Measurements from ENCODE around the gene ALOX12B.

Gene ALOX12B

GRCh38 chr17:8105957-8106398, 18.5 kb upstream of the ALOX12B start:
- no peak overlapping the region for H3K27ac ChIP-seq

DNA sequence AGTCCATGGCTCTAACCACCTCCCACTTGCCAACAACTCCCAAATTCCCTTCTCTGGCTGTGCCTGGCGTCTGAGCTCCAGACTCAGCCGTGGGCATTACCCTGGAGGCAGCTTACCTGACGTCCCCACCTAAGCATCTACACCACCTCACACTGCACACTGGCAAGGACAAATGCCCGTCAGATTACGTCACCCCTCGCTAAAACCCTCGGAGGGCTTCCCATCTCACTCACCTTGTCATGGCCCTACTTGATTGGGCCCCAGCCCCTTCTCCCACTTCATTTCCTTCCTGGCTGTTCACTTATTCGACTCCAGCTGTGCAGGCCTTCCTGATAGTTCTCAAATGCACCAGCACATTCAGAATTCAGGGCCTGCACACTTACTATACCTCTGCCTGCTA, 17.4 kb upstream of the ALOX12B start:
- in situ Hi-C loops (cut with HindIII; ENCODE audit: low pct_ligation_motif_present, low sequenced_read_pairs), result no loop called here
- Histone ChIP-seq H3K36me3 (replicated peaks) (no peaks in the 10 kb centered on the region), H3K4me3 (ENCODE audit: low read depth, low read length) (no peak overlapping the region), H3K27me3 (replicated peaks) (no peaks in the 10 kb centered on the region), H3K27ac (no peak overlapping the region)
- TF ChIP-seq, protein P1, sequence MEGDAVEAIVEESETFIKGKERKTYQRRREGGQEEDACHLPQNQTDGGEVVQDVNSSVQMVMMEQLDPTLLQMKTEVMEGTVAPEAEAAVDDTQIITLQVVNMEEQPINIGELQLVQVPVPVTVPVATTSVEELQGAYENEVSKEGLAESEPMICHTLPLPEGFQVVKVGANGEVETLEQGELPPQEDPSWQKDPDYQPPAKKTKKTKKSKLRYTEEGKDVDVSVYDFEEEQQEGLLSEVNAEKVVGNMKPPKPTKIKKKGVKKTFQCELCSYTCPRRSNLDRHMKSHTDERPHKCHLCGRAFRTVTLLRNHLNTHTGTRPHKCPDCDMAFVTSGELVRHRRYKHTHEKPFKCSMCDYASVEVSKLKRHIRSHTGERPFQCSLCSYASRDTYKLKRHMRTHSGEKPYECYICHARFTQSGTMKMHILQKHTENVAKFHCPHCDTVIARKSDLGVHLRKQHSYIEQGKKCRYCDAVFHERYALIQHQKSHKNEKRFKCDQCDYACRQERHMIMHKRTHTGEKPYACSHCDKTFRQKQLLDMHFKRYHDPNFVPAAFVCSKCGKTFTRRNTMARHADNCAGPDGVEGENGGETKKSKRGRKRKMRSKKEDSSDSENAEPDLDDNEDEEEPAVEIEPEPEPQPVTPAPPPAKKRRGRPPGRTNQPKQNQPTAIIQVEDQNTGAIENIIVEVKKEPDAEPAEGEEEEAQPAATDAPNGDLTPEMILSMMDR (IDR thresholded peaks at IDR 0.05; ENCODE audit: low read depth, low read length, missing control alignments), result no peak
- DNase-seq, result no peak

More at GRCh38 chr17:8105957-8106398, 18.5 kb upstream of the ALOX12B start:
- TF ChIP-seq, protein P1 (IDR thresholded peaks at IDR 0.05; ENCODE audit: low read depth, low read length, missing control alignments), result no peak
- no peak for DNase-seq
- in situ Hi-C loops (cut with HindIII; ENCODE audit: low pct_ligation_motif_present, low sequenced_read_pairs), result no loop called here
- peaks cover 6% of the 10 kb centered on the region for H3K27me3 ChIP-seq (replicated peaks)
- H3K4me3 ChIP-seq (ENCODE audit: low read depth, low read length), result no peak overlapping the region
- H3K36me3 ChIP-seq (replicated peaks), result no peaks in the 10 kb centered on the region

- Histone ChIP-seq H3K27me3 (replicated peaks) (no peaks in the 10 kb centered on the region), H3K36me3 (replicated peaks) (no peaks in the 10 kb centered on the region), H3K27ac (no peak overlapping the region), H3K4me3 (ENCODE audit: low read depth, low read length) (no peak overlapping the region)
- in situ Hi-C loops (cut with HindIII; ENCODE audit: low pct_ligation_motif_present, low sequenced_read_pairs), result no loop called here
- TF ChIP-seq, protein P1 (IDR thresholded peaks at IDR 0.05; ENCODE audit: low read depth, low read length, missing control alignments), result no peak
- DNase-seq, result no peak
These were observed 16.0 kb upstream of the ALOX12B start for GRCh38 chr17:8103549-8103948.

GRCh38 chr17:8101721-8102120, 14.2 kb upstream of the ALOX12B start:
- H3K36me3 ChIP-seq (replicated peaks), result no peaks in the 10 kb centered on the region
- in situ Hi-C loops (cut with HindIII; ENCODE audit: low pct_ligation_motif_present, low sequenced_read_pairs), result no loop called here

GRCh38 chr17:8100763-8101162, 13.2 kb upstream of the ALOX12B start:
- TF ChIP-seq, protein P1 (IDR thresholded peaks at IDR 0.05; ENCODE audit: low read depth, low read length, missing control alignments), result no peak
- no peak for DNase-seq
- Histone ChIP-seq H3K4me3 (ENCODE audit: low read depth, low read length) (no peak overlapping the region), H3K36me3 (replicated peaks) (no peaks in the 10 kb centered on the region), H3K27ac (no peak overlapping the region), H3K27me3 (replicated peaks) (peaks cover 4% of the 10 kb centered on the region)
- in situ Hi-C loops (cut with HindIII; ENCODE audit: low pct_ligation_motif_present, low sequenced_read_pairs), result no loop called here

More at GRCh38 chr17:8101721-8102120, 14.2 kb upstream of the ALOX12B start:
- Histone ChIP-seq H3K4me3 (ENCODE audit: low read depth, low read length) (no peak overlapping the region), H3K27me3 (replicated peaks) (no peaks in the 10 kb centered on the region), H3K27ac (no peak overlapping the region)
- TF ChIP-seq, protein P1 (IDR thresholded peaks at IDR 0.05; ENCODE audit: low read depth, low read length, missing control alignments), result no peak
- no peak for DNase-seq

GRCh38 chr17:8100111-8100510, 12.6 kb upstream of the ALOX12B start:
- no peak overlapping the region for H3K27ac ChIP-seq
- peaks cover 4% of the 10 kb centered on the region for H3K27me3 ChIP-seq (replicated peaks)
- H3K4me3 ChIP-seq (ENCODE audit: low read depth, low read length), result no peak overlapping the region
- no peaks in the 10 kb centered on the region for H3K36me3 ChIP-seq (replicated peaks)
- no peak for DNase-seq
- TF ChIP-seq, protein P1 (IDR thresholded peaks at IDR 0.05; ENCODE audit: low read depth, low read length, missing control alignments), result no peak
- in situ Hi-C loops (cut with HindIII; ENCODE audit: low pct_ligation_motif_present, low sequenced_read_pairs), result no loop called here

All from brain microvascular endothelial cell (primary cell).